Activated naive CD4-positive, alpha-beta T cell treated with anti-CD3 and anti-CD28 coated beads, Interleukin-2, amount 50 U/mL, for 16 hours (primary cell): ENCODE measurements around the gene ZNF229.
"Not testable (repeated sequence)": the region's sequence is repeated elsewhere in the genome, so short reads cannot be mapped to it uniquely, and the experiment has no call there.

Source experiments
- DNase-seq: peaks from one replicate; pipeline ENCODE4 v3.0.0-alpha.2; 2020

Gene ZNF229

DNA sequence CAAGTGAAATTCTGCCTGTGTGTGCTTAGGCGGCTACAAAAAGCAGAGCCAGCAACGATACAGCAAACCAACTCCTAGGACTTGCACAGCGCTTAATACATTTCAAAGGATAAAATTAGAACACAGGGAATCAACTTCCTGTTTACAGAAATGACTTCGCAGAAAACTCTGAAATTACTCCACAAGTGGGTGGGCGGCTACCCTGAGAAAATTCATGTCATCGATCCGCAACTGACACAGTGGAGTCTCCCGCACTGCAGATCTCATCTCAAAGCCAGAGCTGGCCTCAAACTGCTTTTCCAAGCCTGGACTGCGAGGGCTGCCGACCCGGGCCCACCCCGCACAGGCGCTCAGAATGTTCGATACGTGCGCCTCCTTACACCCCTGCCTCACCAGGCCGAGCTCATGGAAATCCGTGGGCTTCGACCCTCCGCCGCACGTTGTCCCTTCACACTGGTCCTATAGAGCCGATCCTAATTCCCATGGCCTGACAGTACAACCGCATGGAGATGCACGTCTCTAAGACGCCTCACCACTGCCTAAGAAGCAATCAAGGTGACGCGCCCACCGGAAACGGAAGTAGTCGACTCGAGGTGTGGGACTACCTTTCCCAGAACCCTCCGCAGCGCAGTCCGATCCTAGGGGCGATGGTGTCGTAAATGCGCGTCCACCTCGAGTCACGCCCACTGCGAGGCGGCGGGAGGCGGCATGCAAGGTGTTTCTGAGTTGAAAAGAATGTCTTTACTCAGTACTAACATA lies at the start of gene ZNF229:
Gene ZNF229 (minus strand): TSS at position 557 of the 759 bp plus-strand sequence. CDS start 5,625 bp downstream, outside the sequence.
- DNase-seq, result peak; percentile 81

DNA sequence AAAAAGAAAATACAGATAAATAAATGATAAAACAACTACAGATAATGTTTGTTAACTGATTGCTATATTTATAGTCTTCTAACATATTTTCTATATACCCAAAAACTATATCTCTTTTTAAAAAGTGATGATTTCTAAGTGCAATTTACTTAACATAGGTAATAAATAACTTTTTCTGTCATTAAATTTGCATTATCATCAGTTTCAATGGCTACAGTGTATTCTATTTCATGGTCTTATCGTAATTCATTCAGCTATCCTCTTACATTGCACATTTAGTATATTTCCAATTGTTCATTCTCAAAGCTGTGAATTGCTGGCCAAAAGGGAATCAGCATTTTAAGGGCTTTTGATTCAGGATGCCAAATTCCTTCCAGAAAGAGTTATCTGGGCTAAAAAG lies 48.4 kb upstream of the ZNF229 start:
- no peak for DNase-seq

DNA sequence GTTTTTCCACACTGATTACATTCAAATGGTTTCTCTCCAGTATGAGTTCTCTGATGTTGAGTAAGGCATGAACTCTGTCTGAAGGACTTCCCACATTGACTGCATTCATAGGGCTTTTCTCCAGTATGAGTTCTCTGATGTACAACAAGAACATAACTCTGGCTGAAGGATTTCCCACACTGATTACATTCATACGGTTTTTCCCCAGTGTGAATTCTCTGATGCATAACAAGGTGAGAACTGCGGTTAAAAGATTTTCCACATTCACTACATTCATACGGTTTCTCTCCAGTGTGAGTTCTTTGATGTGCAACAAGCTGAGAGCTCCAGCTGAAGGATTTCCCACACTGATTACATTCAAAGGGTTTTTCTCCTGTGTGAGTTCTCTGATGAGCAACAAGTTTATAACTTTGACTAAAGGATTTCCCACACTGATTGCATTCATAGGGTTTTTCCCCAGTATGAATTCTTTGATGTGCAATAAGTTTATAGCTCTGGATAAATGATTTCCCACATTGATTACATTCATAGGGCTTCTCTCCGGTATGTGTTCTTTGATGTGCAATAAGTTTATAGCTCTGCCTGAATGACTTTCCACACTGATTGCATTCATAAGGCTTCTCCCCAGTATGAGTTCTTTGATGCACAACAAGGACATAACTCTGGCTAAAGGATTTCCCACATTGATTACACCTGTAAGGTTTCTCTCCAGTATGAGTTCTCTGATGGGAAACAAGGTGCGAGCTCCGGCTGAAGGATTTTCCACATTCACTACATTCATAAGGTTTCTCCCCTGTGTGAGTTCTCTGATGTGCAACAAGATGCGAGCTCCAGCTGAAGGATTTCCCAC lies 28.5 kb upstream of the ZNF229 start:
- no peak for DNase-seq

DNA sequence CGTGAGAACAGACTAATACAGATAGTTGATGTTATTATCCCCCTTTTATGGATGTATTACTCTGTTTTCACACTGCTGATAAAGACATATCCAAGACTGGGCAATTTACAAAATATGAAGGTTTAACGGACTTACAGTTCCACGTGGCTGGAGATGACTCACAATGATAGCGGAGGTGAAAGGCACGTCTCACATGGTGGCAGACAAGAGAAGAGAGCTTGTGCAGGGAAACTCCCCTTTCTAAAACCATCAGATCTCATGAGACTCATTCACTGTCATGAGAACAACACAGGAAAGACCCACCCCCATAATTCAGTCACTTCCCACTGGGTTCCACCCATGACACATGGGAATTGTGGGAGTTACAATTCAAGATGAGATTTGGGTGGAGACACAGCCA lies 20.5 kb upstream of the ZNF229 start:
- not testable (repeated sequence) for DNase-seq

DNA sequence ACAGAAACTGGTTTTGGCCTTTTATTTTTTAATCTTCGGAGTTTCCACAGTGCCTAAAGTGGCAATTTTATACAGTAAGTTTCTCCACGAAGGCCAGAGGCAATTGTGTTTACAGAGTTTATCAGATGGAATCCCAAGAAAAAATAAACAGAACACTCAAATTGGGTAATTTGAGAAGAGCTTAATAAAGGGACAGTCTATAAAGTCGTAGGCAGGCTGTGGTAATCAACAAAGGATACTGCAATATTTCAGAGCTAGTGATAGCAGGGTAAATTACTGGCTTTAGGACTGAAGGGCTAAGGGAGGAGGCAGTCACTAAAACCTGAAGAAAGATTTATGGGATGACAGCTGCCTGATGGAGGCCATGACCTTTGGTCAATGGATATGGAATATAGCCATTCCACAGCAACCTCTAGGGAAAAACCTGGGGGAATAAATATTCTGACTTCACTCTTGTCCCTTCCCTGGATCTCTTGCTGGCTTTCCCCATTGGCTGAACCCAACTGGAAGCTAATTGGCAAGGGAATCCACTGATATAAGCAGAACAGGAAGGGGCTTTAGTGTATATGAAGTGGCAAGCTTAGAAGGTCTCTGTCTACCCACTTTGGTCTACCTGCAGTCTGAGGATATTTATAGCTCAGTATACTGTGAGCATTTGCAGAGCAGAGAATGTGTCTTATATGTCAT lies 14.5 kb upstream of the ZNF229 start:
- DNase-seq, result not testable (repeated sequence)

DNA sequence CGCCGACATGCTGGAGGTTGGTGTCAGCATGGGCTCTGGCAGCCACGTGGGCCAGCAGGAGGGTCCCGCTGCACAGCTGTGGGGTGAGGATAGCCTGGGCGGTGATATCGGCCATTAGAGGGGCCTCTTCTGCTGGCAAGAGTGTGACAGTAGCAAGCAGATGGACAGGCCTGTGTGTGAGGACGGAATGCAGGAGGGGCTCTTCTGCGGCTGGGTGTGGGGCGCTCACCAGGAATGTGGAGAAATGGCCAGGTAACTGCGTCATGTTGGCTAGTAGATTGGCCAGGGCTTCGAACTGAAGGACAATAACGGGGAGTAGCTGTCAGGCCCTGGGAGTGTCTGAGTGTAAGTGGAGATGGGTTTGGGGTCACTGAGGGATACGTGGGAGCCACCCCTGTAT lies 7.7 kb upstream of the ZNF229 start:
- peak; percentile 14 for DNase-seq

DNA sequence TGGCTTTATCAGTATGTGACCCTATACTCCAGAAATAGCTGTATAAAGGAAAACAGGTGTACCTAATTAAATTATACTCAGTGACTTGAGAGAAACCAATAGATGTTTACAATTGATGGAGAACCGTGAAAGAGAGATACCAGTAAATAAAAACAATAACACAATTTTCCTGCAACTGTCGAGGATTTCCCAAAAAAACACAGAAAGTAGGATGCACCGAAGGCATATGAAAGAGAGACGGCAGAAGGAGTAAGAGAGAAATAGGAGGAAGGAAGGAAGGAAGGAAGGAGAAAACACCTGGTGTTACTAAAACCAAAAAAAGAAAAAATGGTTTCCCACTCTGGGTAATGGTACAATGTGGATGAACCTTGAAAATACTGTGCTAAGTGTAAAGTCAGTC lies 6.8 kb upstream of the ZNF229 start:
- no peak for DNase-seq

DNA sequence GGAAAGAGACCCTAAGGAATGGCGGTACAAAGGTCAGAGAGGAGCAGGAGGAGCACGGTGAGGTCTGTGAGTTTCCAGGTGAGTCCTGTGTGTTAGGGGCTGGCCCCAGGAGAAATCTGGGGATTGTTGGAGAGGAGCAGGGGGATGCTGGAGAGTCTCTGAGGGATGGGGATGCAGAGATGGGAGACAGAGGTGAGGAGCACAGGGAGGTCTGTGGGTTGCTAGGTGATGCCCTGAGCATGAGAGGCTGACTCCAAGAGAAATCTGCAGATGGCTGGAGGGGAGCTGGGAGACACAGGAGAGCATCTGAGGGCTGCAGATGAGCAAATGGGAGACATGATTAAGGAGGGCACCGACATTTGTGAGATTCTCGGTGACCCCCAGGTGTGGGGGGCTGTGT lies 4.1 kb upstream of the ZNF229 start:
- DNase-seq, result no peak

DNA sequence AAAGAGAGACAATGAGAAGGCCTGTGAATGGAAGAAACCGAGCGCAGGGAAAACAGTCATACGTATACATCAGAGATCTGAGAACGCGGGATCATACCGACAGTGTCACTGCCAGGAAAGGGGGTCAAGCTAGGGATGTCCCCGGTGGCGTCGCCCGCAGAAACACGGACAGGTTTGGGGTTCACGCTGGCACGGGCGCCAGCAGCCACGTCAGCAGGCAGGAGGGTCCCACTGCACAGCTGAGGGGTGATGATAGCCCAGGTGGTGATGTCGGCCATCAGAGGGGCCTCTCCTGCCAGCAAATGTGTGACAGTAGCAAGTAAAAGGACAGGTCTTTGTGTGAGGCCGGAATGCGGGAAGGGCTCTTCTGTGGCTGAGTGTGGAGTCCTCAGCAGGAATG lies 3.4 kb upstream of the ZNF229 start:
- DNase-seq, result no peak

DNA sequence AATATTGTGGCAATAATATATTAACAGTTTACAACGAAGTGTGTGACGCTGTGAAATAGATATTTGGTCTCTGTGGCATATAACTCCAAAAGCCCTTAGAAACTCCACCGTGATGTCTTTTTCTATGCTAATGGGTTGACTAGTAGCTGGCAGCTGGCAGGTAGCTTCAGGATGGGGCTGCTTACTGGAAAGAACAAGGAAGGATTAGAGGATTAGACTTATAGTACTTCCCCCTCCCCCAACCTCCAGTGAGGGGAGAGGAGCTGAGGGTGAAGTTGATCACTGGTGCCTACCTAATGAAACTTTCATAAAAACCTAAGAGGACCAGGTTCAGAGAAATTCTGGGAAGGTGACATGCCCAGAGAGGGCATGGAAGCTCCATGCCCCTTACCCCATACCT lies 9.8 kb downstream of the ZNF229 start:
- no peak for DNase-seq

DNA sequence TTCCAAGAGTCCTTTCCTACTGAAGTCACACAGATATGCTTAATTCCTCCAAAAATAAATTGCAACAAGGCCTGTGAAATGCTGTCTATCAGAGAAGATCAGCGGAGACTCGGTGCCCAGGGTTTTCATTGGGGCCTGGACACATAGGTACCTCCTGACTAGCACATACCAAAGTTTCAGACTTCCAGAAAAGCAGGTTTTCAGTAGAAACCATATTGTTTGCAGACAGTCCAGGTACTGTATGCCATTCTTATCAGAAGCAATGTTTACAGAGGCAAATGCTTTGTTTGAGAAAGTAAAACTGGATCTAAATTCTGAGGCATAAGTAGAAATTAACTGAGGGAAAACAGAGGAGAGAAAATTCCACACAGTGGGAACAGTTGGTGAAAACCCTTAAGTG lies 12.8 kb downstream of the ZNF229 start:
- no peak for DNase-seq

DNA sequence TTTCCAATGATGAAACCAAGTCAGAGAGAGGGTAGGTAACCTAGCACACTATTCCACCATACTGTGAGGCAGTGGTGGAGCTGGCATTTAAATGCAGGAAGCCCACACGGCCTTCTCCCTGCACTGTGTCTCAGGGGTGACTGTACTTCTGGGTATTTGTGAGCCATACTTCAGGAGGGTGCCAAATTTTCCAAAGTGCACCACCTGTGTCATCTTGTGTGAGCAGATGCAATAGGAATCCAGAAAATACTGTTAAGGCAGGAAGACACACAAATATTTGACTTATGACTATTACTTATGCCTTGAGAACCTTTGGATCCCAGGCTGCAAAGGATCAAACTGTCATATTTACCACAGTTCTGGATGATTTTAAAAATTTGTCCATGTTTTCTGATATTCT lies 17.3 kb downstream of the ZNF229 start:
- no peak for DNase-seq

DNA sequence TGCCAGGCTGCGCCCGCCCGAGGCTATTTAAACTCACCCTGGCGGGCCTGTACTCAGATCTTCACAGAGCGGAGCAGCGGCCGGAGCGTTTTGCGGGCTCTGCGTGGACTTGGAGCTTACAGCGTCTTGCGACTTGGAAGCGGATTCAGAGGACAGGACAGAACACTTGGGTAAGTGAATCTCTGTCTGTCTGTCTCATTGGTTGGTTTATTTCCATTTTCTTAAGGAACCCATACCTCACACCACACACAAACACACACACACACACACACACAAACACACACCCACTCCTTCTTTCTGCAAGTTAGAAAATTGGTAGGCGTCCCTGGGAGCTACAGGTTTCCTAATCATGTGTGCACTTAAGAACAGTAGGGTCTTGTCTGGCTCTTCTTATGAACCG lies 32.7 kb downstream of the ZNF229 start:
- not testable (repeated sequence) for DNase-seq

DNA sequence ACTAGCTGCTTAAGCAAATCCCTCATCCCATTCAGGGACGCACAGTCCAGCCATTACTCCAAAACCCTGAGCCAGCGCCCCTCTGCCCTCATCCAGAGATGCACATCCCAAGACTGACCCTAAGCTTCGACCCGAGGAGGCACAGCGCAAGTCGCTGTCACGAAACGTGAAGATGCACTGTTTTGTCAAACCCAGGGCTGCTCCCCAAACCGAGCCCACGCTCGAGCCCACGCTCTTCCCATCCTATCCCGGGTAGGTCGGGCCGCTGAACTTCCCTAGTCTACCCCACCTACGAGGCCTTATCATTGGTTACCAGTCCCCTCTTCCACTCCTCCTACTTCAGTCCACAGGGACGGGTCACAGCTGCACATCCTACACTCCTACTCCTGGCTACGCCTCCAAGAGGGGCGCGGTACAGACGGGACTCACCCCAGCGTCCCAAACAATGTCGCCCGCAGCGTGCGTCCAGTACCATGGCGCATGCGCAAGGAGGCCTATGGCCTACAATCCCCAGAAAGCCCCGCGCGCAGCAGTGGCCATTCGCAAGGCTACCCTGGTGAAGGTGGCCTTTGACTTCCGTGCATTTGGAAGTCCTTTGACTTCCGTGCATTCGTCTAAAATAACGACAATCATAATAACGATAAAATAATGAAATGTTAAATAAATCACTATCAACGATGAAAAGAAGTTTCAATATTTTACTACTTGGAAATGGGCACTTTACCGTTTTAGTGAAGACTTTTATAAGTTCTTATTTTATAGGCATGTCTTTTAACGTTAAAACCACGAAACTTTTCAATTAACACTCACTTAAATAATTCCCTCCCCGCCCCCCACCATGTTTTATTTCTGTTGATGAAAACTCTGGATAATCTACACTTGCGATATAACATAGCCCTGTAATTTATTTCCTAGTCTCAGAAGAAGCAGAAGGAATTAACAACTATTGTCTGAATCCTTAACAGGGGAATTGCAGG lies 46.8 kb downstream of the ZNF229 start, which contains the start of gene ZNF285:
Gene ZNF285 (minus strand): TSS at position 470 of the 977 bp plus-strand sequence. CDS start 4,395 bp downstream, outside the sequence.
- peak; percentile 82 for DNase-seq

DNA sequence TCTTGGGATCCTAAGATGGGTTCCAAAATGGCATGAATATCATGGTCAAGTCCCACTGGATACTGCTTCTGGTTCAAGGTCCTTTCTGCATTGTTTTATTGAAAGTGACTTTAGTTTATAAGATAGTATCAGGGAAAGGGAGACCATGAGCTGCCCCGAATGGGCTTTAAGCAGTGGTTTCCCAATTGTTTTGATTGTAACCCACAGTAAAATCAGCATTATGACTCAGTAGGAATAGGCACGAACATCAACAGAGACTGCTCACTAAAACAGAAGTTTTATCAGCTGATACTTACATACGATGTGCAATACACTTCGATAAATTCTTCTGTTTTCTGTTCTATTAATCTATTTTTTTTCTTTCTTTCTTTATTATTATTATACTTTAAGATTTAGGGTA lies 59.0 kb downstream of the ZNF229 start:
- not testable (repeated sequence) for DNase-seq
